Tibial nerve (tissue), 3 donors: ENCODE measurements around the gene XPO1.

Source experiments
- CTCF ChIP-seq, 5 experiments: fragments of 200-600 bp in 3 of 5; fragments of 450-650 bp in 2 of 5; sonication (generic) in 3 of 5; IDR thresholded peaks; one replicate each; pipeline ENCODE4 v1.5.1; 2016 to 2019; ENCODE audit warnings: antibody characterized with exemption in 5 of 5, mild to moderate bottlenecking in 3 of 5, moderate library complexity in 2 of 5
- POLR2A ChIP-seq, 2 donors: fragments of 450-650 bp; IDR thresholded peaks; one replicate each; pipeline ENCODE4 v1.6.1; 2017; ENCODE audit warnings: antibody characterized with exemption in 2 of 2, mild to moderate bottlenecking in 2 of 2, moderate library complexity in 2 of 2

GRCh38 chr2:61431345-61431744 is 106.8 kb downstream of the XPO1 start:
- TF ChIP-seq POLR2A (IDR thresholded peaks at IDR 0.05) (no peak), CTCF (IDR thresholded peaks at IDR 0.05) (no peak)
